ENCODE data around the gene PSTPIP2.
"Not testable (repeated sequence)": the region's sequence is repeated elsewhere in the genome, so short reads cannot be mapped to it uniquely, and the experiment has no call there.

The PSTPIP2 gene

GRCh38 chr18:46069524-46069923, 2.5 kb downstream of the PSTPIP2 start:
- no peak for DNase-seq (ENCODE audit: low spot score)

GRCh38 chr18:46068763-46069162, 3.3 kb downstream of the PSTPIP2 start:
- no peak for DNase-seq (ENCODE audit: low spot score)

GRCh38 chr18:46067438-46068007, 4.5 kb downstream of the PSTPIP2 start:
- DNase-seq (ENCODE audit: low spot score), result no peak

GRCh38 chr18:46062781-46063180, 9.3 kb downstream of the PSTPIP2 start:
- no peak for DNase-seq (ENCODE audit: low spot score)

GRCh38 chr18:46061796-46062195, 10.3 kb downstream of the PSTPIP2 start:
- DNase-seq (ENCODE audit: low spot score), result no peak

- no peak for DNase-seq (ENCODE audit: low spot score)
Observed at GRCh38 chr18:46061387-46061786, 10.7 kb downstream of the PSTPIP2 start.

GRCh38 chr18:46060359-46060841, 11.7 kb downstream of the PSTPIP2 start:
- no peak for DNase-seq (ENCODE audit: low spot score)

GRCh38 chr18:46055838-46056230, 16.2 kb downstream of the PSTPIP2 start:
- no peak for DNase-seq (ENCODE audit: low spot score)

GRCh38 chr18:46054956-46055837, 16.9 kb downstream of the PSTPIP2 start:
- DNase-seq (ENCODE audit: low spot score), result peak; percentile 53

GRCh38 chr18:46053368-46054095, 18.5 kb downstream of the PSTPIP2 start:
- no peak for DNase-seq (ENCODE audit: low spot score)

GRCh38 chr18:46051731-46052461, 20.2 kb downstream of the PSTPIP2 start:
- no peak for DNase-seq (ENCODE audit: low spot score)

- no peak for DNase-seq (ENCODE audit: low spot score)
Observed at GRCh38 chr18:46050268-46050667, 21.8 kb downstream of the PSTPIP2 start.

- DNase-seq (ENCODE audit: low spot score), result no peak
Observed at GRCh38 chr18:46048641-46049040, 23.4 kb downstream of the PSTPIP2 start.

GRCh38 chr18:46047369-46047768, 24.7 kb downstream of the PSTPIP2 start:
- not testable (repeated sequence) for DNase-seq (ENCODE audit: low spot score)

- DNase-seq (ENCODE audit: low spot score), result no peak
Observed at GRCh38 chr18:46046688-46047087, 25.4 kb downstream of the PSTPIP2 start.

GRCh38 chr18:46046126-46046525, 25.9 kb downstream of the PSTPIP2 start:
- DNase-seq (ENCODE audit: low spot score), result no peak

- DNase-seq (ENCODE audit: low spot score), result peak; percentile 42
Observed at GRCh38 chr18:46042571-46043123, 29.4 kb downstream of the PSTPIP2 start.

GRCh38 chr18:46040747-46041104, 31.3 kb downstream of the PSTPIP2 start:
- no peak for DNase-seq (ENCODE audit: low spot score)

- DNase-seq (ENCODE audit: low spot score), result no peak
Observed at GRCh38 chr18:46040033-46040746, 31.9 kb downstream of the PSTPIP2 start.

GRCh38 chr18:46037512-46038305, 34.4 kb downstream of the PSTPIP2 start:
- DNase-seq (ENCODE audit: low spot score), result no peak

Data from CD4-positive, alpha-beta T cell treated with Interleukin-2 at 100 ng/mL for 4 hours (primary cell).